GM23248 (cell line): ENCODE results near the gene AKT1S1.

ENCODE experiments used
- EZH2 ChIP-seq: fragments of 200-600 bp; sonication (generic); IDR thresholded peaks from 2 replicates; pipeline ENCODE4 v1.6.1; 2018; ENCODE audit warnings: antibody characterized with exemption, mild to moderate bottlenecking; ENCODE audit not compliant: insufficient read depth, poor library complexity, severe bottlenecking
- EZH2phosphoT487 ChIP-seq: fragments of 200-600 bp; sonication (generic); IDR thresholded peaks from 2 replicates; pipeline ENCODE4 v1.6.1; 2018; ENCODE audit warnings: antibody characterized with exemption, moderate library complexity, mild to moderate bottlenecking, low read depth; ENCODE audit not compliant: insufficient read depth

GRCh38 chr19:49858088-49858985 is 18.8 kb downstream of the AKT1S1 start:
- TF ChIP-seq EZH2, result no peak
- TF ChIP-seq EZH2phosphoT487, result no peak
